Measurements from ENCODE around the gene HLA-DRB1.

GRCh38 chr6:32609391-32609730 is 19.7 kb upstream of the HLA-DRB1 start:
- no peak for TF ChIP-seq POLR2A (IDR thresholded peaks at IDR 0.05)
- no peak for TF ChIP-seq EP300 (IDR thresholded peaks at IDR 0.05)
